Occipital lobe (tissue), 2 donors: ENCODE measurements around the gene USF2. TPM values are rescaled to one million over a fixed set of nuclear protein-coding genes. Genes with fewer than 3 reads are reported as not detected.

Experiments
- DNase-seq: peaks from one replicate; lab custom pipeline; 2025; lab: John Stamatoyannopoulos, UW
- total RNA-seq: library from RNA; depleted of rRNA; stranded (reverse); fragments of >200 nt; gene quantifications from one replicate; pipeline ENCODE4 v1.2.3, GENCODE V29; 2014

Gene USF2
- total RNA-seq, 1 donor from 2014 or later, result 36.0 TPM

DNA sequence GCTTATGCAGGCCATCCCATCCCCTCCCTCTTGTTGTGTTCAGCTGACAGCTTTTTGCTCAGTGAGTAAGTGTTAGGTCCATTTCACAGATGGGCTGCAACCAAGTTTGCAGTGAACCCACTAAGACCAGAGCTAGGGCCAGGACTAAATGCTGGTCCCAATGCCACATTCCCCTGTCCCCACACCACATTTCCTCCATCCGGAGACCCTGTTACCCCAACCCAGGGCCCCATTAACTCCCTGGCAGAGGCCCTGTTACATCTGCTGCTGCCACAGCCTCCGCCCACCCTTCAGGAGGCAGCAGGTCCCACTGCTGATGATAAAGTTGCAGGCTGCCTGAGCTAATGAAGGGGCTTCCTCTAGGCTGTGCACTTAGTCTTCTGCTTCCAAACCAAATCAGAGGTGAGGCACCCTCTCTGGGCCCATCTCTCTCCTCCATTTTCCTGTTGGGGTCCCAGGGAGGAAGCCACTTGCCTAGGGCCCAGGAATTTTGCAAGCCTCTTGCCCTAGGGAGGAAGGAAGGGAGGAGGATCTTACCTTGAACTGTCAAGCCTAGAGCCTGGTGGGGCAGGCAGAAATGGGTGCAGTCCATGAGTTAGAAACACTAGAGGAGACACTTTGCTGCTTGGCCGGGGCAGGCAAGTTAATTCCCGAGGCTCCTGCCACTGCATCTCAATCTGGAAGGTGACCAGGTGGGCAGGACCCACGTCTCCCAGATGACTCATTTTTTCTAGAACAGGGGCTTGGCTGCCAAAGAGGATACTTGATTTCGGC lies 3.4 kb upstream of the USF2 start:
- DNase-seq, result no peak

DNA sequence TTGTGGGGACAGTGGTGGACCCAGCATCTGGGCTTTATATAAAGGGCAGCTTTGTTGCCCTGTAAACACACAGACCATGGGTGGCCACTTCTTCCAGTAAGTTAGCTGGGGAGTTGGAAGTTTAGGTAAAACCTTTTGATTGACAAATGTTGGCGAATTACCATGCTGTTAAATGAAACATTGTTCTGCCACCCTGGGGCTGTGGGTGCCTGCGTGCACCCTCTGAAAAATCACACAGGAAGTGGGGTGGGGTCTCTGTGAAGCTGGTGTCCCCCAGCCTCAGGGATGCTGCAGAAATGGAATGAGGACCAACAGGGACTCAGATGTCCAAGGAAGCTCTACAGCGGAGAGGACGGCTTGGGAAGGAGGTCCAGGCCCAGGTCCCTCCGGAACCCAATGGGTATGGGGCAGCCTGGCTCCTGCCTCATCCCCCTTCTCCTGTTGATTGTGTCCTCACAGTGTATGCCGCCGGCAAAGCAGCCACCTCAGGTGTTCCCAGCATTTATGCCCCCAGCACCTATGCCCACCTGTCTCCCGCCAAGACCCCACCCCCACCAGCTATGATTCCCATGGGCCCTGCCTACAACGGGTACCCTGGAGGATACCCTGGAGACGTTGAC lies 2.8 kb upstream of the USF2 start:
- no peak for DNase-seq

DNA sequence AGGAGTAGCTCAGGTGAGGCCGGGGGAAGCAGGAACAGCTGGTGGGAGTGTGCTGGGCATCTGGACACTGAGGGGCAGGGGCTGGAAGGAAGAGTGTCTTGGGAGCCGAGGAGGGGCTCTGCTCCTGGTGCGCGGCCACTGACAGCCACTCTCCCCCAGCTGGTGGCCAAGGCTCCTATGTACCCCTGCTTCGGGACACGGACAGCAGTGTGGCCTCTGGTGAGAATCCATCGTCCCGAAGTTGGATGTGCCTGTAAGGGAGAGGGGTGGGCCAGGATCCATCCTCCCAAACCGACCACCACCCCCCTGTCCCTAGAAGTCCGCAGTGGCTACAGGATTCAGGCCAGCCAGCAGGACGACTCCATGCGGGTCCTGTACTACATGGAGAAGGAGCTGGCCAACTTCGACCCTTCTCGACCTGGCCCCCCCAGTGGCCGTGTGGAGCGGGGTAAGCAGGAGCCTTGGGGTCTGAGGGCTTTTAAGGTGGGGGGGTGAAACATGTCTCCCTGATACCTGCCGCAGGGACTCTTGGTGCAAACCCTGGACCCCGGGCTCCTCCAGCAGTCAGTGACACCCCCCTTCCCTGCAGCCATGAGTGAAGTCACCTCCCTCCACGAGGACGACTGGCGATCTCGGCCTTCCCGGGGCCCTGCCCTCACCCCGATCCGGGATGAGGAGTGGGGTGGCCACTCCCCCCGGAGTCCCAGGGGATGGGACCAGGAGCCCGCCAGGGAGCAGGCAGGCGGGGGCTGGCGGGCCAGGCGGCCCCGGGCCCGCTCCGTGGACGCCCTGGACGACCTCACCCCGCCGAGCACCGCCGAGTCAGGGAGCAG lies 2.0 kb upstream of the USF2 start:
- DNase-seq, result peak; percentile 31

DNA sequence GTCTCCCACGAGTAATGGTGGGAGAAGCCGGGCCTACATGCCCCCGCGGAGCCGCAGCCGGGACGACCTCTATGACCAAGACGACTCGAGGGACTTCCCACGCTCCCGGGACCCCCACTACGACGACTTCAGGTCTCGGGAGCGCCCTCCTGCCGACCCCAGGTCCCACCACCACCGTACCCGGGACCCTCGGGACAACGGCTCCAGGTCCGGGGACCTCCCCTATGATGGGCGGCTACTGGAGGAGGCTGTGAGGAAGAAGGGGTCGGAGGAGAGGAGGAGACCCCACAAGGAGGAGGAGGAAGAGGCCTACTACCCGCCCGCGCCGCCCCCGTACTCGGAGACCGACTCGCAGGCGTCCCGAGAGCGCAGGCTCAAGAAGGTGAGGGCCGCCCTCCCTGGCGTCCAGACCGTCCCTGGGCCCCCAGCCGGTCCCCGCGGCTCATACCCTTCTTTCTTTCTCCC lies 1.4 kb upstream of the USF2 start:
- no peak for DNase-seq

DNA sequence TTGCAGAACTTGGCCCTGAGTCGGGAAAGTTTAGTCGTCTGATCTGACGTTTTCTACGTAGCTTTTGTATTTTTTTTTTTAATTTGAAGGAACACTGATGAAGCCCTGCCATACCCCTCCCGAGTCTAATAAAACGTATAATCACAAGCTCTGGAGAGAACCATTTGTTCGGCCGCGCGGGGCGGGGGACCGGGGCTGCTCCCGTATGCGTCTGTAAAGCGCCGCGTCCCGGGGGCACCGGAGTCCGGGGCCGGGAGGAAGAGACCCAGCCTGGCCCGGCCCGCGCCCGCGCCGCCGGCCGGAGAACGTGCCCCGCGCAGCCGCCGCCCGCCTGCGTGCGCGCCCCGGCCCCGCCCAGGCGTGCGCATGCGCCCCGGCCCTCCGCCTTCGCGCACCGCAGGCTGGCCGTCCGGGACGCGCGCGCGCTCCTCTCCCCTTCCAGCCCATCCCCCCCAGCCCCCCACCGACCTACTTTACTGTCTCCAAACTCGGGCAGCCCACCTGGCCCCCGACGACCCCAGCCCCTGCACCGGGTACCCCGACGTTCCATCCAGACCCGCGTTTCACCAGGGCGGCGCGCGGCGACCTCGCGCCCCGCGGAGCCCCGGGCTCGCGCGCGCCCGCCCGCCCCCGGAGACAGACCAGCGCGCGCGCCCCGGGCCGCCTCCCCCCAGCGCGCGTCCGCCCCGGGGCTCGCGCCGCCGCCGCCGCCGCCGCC lies 785 bp upstream of the USF2 start:
- DNase-seq, result no peak

DNA sequence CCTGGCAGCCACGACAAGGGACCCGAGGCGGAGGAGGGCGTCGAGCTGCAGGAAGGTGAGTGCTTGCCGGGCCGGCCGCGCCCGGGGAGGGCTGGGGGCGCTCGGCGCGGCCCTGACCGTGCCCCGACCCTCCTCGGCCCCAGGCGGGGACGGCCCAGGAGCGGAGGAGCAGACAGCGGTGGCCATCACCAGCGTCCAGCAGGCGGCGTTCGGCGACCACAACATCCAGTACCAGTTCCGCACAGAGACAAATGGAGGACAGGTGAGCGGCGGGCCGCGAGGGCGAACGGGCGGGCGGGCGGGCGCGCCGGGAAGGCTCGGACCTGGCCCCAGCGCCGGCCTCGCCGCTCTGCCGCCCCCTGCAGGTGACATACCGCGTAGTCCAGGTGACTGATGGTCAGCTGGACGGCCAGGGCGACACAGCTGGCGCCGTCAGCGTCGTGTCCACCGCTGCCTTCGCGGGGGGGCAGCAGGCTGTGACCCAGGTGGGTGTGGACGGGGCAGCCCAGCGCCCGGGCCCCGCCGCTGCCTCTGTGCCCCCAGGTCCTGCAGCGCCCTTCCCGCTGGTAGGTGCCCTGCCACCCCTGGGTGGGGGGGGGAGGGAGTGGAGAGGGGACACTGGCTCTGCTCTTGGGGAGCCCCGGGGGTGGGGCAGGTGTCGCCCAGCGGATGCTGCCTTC lies 816 bp downstream of the USF2 start:
- peak; percentile 68 for DNase-seq

DNA sequence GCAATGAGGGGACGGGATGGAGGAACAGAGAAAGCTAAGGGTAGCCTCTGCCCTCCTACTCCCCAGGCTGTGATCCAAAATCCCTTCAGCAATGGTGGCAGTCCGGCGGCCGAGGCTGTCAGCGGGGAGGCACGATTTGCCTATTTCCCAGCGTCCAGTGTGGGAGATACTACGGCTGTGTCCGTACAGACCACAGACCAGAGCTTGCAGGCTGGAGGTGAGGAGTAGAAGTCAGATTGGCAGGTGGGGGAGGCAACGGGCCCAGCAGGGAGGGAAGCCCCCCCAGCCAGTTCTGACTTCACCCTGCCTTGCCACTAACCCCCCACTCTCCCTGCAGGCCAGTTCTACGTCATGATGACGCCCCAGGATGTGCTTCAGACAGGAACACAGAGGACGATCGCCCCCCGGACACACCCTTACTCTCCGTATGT lies 1.6 kb downstream of the USF2 start:
- DNase-seq, result no peak

DNA sequence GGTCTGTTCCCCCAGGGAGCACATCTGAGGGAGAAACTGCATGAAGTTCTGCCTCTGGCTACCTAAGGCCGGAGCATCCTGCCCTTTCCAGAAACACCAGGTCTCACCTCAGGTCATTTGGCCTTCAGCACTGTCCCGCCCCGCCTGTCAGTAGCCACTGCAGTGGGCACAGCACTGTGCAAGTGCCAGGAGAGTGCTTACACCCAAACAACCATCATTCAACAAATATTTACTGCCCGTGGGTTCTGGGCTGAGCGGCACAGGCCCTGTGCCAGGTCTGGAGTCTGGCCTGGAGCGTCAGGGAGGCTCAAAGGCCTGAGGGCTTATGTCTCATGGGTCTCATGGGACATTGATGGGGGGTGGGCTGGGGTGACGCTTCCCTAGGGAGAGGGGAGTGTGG lies 2.8 kb downstream of the USF2 start:
- DNase-seq, result no peak

DNA sequence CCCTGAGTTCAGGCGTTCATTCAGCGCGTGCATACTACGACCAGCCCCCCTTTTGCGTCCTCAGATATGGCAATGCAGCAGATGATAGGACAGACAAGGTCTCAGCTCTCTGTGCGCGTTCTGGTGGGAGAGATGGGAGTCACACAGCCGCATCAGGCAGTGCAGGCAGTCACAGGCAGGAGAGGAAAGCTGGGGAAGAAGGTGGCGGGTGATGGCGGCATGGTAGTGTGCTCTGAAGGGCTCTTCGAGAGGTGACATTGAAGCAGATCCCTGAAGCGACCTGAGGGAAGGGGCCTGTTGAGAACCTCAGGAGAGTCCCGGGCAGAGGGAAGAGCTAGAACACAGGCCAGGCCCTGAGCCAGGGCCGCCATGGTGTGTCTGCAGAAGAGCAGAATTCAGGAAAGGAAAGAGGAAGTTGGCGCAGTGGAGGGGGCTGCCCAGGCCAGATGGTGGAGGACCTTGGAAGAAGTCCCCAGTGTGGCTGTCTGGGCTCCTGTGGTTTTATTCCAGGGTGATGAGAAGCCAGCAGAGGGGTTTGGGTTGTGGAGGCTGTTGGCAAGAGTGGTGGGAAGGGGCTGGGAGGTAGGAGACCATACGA lies 3.5 kb downstream of the USF2 start:
- no peak for DNase-seq

DNA sequence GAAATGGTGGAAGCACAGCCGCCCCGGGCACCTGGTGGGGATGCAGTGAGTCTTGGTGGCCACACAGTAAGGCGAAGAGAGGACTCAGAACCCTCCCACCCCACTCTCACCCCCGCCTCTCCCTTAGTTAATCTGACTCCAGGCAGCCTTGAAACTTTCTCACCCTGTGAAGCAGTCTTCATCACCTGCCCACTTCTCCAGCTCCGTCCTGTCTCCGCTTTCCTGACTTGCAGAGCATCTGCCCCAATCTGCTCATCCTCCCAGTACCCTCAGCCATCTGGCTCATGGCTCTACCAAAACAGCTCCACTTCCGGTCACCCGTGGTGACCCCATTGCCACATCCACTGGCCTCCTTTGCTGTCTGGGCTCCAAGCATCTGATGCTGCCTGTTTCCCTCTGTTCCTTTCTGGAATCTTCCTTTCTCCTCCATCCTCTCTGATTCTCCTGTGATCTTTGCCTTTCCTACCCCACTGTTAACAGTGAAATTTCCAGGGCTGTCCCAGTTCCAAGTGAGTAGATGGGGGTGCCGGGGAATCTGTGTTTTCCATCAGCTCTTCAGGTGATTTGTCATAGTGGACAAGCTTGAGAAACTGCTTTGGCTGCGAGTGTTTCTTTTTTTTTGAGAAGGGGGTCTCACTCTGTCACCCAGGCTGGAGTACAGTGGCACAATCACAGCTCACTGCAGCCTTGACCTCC lies 4.3 kb downstream of the USF2 start:
- DNase-seq, result no peak

DNA sequence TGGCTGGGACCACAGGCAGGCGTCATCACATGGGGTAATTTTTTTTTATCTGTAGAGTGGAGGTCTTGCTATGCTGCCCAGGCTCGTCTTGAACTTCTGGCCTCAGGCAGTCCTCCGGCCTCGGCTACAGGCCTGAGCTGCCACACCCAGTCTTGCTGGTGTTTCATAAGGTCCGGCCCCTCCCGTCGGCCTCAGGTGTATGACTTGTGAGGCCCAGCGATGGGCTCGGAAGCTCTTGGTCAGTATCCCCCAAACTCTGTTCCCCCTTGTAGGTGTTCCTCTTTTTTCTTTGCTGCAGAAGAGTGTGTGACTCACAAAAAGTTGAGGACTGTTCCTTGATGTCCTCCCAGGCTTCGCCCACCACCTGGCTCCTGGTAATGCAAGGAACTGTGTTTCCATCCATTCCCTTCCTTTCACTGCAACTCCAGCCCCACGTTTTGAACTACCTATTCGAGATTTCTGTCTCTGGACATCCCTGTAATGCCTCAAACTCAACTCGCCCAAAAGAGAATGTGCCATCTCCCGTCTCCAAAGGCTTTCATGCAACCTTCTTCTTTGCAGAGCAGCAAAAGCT lies 5.0 kb downstream of the USF2 start:
- DNase-seq, result no peak

DNA sequence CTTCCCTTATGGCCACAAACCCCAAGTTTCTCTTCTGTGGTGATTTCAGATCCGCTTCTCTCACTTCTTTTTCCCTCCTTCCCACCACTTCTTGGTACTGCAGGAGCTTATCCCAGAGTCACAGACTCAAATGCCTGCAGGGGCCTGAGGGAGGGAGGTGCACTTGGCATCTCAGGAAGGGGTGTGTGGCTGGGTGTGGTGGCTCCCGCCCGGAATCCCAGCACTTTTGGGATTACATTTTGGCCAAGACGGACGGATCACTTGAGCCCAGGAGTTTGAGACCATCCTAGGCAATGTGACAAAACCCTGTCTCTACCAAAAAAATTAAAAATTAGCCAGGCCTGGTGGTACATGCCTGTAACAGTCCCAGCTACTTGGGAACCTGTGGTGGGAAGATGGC lies 5.6 kb downstream of the USF2 start:
- no peak for DNase-seq

DNA sequence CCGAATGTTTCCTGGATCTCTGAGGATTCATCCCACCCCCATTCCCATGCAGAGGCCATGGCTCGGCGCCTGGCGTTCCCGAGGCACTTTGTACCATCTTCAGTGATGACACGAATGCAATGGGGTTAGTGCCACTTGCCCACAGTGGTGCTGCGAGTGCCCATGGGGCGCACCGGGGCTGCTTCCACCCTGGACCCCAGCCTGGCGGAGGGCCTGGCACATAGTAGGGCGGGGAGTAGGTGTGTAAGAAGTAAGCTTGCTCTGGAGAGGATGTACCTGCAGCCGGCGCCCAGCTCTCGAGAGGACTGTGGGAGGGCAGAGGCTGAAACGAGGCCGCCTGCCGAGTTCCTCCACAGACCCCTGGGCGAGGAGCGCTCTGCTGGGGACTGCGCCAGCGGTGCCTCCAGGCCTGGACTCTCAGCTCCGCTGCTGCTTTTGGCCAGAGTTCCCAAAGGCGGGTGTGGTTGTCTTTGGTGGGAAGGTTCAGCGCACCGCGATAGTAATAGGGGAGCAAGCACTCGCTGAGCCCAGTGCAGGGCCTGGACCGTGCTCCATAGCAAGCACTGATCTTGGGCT lies 8.0 kb downstream of the USF2 start:
- no peak for DNase-seq

DNA sequence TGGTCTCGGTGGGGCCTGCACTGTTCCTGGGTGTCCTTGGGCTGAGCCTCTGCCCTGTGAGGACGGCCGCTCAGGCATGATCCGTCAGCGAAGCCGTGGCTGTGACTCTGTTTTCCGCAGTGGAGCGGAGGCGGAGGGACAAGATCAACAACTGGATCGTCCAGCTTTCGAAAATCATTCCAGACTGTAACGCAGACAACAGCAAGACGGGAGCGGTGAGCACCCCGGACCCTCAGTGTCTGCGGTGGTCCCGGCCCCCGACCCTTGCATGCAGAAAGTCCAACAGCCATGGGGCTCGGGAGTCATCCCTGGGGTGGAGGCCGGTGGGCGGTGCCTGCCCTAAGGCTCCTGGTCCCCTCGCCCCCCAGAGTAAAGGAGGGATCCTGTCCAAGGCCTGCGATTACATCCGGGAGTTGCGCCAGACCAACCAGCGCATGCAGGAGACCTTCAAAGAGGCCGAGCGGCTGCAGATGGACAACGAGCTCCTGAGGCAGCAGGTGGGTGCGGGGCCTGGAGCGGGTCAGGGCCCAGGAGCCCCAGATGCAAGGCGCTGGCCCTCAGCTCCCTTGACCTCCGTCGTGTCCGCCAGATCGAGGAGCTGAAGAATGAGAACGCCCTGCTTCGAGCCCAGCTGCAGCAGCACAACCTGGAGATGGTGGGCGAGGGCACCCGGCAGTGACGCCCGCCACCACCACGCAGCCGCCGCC lies 10.0 kb downstream of the USF2 start:
- DNase-seq, result no peak

DNA sequence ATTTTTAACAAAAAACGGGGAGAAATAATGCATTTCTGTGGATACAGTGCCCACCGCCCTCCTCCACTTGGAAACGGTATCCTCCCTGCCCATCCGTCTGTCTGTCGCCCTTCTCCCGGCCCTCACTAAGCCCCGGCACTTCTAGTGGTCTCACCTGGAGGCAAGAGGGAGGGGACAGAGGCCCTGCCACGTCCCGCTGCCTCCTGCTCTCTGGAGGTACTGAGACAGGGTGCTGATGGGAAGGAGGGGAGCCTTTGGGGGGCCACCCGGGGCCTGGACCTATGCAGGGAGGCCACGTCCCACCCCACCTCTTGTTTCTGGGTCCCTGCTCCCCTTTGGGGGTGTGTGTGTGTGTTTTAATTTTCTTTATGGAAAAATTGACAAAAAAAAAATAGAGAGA lies 10.6 kb downstream of the USF2 start:
- no peak for DNase-seq

DNA sequence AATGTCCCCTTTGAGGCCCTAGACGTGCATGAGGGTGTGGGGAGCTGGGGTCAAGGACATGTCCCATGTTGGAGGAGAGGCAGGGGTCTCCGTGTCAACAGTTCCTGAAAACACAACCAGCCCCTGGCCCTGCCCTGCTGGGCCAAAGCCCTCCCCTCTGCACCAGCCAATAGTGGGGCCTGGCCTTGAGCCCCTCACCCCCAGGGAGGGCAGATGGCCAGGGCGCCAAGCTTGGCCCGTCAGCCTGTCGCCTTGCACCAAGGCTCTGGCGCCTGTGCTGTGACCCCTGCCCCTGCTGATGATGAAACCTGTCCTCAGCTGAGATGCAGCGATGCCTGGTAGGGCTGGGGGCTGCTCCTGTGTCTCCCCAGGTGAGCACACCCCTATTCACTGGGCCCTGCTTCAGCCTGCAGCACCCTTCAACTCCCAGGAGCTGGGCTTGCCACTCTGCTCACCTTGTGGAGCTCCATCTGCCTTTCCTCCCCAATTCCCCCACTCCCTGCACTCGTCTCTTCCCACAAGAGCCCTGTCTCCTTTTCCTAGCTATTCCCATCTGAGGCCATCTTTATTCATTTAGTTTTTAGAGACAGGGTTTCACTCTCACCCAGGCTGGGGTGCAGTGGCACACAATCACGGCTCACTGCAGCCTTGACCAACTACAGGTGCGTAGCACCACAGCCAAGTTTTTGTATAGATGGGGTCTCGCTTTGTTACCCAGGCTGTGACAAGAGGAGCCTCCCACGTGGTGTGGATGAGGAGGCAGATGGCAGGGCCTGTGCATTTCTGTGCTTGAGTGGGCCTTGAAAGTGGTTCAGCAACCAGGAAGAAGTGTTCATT lies 11.4 kb downstream of the USF2 start:
- no peak for DNase-seq

DNA sequence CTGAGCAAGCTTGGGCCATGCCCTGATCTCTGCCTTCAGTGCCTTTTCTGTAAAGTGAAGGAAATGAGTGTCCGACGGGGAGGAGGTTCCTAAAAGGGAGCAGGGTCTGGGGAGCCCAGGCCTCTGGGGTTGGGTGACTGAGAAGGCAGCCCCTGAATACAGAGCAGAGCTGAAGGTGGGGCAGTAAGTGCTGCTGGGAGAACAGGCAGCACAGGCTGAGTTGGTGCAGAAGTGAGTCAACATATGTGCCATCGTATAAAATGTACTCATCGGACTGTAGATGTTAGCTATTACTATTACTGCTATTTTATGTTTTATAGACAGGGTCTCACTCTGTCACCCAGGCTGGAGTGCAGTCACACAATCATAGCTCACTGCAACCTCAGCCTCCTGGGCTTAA lies 12.5 kb downstream of the USF2 start:
- DNase-seq, result no peak
